Stomach (tissue), 9 donors: ENCODE results near the gene KISS1R. TPM values are rescaled to one million over a fixed set of nuclear protein-coding genes. Genes with fewer than 3 reads are reported as not detected.

Source experiments
- DNase-seq, 2 donors: peaks; one replicate each; pipeline versions ENCODE4 v3.0.0 to v3.0.0-alpha.2; 2013 to 2019
- H3K27ac ChIP-seq, 5 donors: fragments of 200-600 bp in 4 of 5; sonication (generic) in 4 of 5; one replicate each; pipeline ENCODE4 v1.5.1; 2013 to 2019; ENCODE audit warnings: mild to moderate bottlenecking in 1 of 5, moderate library complexity in 1 of 5
- H3K27me3 ChIP-seq, 3 donors: fragments of 200-600 bp; sonication (generic); one replicate each; pipeline ENCODE4 v1.5.1; 2017 to 2019; ENCODE audit warnings: mixed run types in 1 of 3
- H3K36me3 ChIP-seq, 4 donors: fragments of 200-600 bp; sonication (generic); 1 replicate in 3 of 4; 2 replicates in 1 of 4; pipeline ENCODE4 v1.5.1; 2016 to 2019
- H3K4me1 ChIP-seq, 4 donors: fragments of 200-600 bp; sonication (generic); one replicate each; pipeline ENCODE4 v1.5.1; 2016 to 2019
- H3K4me3 ChIP-seq, 4 donors: fragments of 200-600 bp; sonication (generic) in 3 of 4; one replicate each; pipeline ENCODE4 v1.5.1; 2016 to 2019; ENCODE audit warnings: mild to moderate bottlenecking in 1 of 4
- H3K9me3 ChIP-seq, 4 donors: fragments of 200-600 bp; sonication (generic); one replicate each; pipeline ENCODE4 v1.5.1; 2016 to 2019
- CTCF ChIP-seq, 7 experiments: fragments of 450-650 bp in 4 of 7; fragments of 200-600 bp in 3 of 7; sonication (generic) in 3 of 7; IDR thresholded peaks; one replicate each; pipeline ENCODE4 v1.5.1; 2016 to 2019; ENCODE audit warnings: antibody characterized with exemption in 7 of 7, control low read depth in 2 of 7, mild to moderate bottlenecking in 1 of 7
- EP300 ChIP-seq: sonication (generic); formaldehyde crosslinking; IDR thresholded peaks from one replicate; pipeline ENCODE4 v1.6.1; 2017; ENCODE audit warnings: antibody characterized with exemption
- POLR2A ChIP-seq, 4 donors: fragments of 450-650 bp; IDR thresholded peaks; one replicate each; pipeline ENCODE4 v1.6.1; 2016; ENCODE audit warnings: antibody characterized with exemption in 4 of 4, control low read depth in 2 of 4, mild to moderate bottlenecking in 1 of 4, moderate library complexity in 1 of 4
- POLR2AphosphoS5 ChIP-seq, 3 donors: sonication (generic); formaldehyde crosslinking; IDR thresholded peaks; one replicate each; pipeline ENCODE4 v1.6.1; 2016; ENCODE audit warnings: antibody characterized with exemption in 3 of 3
- WGBS, 5 donors: extraction: QIAGEN DNeasy Blood & Tissue Kit in 3 of 5; methylation state at CpG; one replicate each; pipeline versions ENCODE4 v1.1.5 to v1.1.7; 2013 to 2018; 5-methylcytosine and 5-hydroxymethylcytosine counted together
- intact Hi-C: fragments of 100-400 bp; cut with DNase I; formaldehyde crosslinking; loops from one replicate; pipeline ENCODE4 v1.15.1; 2023; ENCODE audit warnings: low total_unique reads
- polyA plus RNA-seq, 3 donors: library from polyadenylated mRNA; stranded (reverse); fragments of 200-250 nt; gene quantifications; one replicate each; pipeline ENCODE4 v1.2.3, GENCODE V29; 2013
- total RNA-seq, 5 donors: library from RNA; depleted of rRNA; stranded (reverse); fragments of >200 nt; gene quantifications; one replicate each; pipeline versions ENCODE4 v1.1.0 to v1.2.3, GENCODE V29; 2014 to 2016
- donor health status: healthy with polysubstance abuse.
- donor health status: Bipolar disorder and iron deficiency.
- donor health status: healthy.

KISS1R gene
- total and polyA plus RNA-seq, 8 donors = not detected

GRCh38 chr19:901216-902092, 15.7 kb upstream of the KISS1R start:
- DNase-seq = no peak
- Histone ChIP-seq H3K4me3 (no peak overlapping the region), H3K27me3 (no peaks in the 10 kb centered on the region), H3K36me3 (peaks cover 15 to 55% (median 49%) of the 10 kb centered on the region in 4 donors), H3K4me1 (peaks cover 0 to 32% (median 9%) of the 10 kb centered on the region in 4 donors), H3K27ac (no peak overlapping the region), H3K9me3 (no peaks in the 10 kb centered on the region)
- WGBS, 5 donors = 90 to 98% (median 96%) methylated on average over 25 to 27 of the region's 27 CpGs
- no peak for TF ChIP-seq POLR2A (IDR thresholded peaks at IDR 0.05)
- TF ChIP-seq EP300 = no peak
- TF ChIP-seq CTCF (IDR thresholded peaks at IDR 0.05) = no peak
- no peak for TF ChIP-seq POLR2AphosphoS5 (IDR thresholded peaks at IDR 0.05)
- intact Hi-C loops = no loop called here

- H3K4me1 ChIP-seq = peaks cover 0 to 34% (median 9%) of the 10 kb centered on the region in 4 donors
- no peak for DNase-seq
- no peak overlapping the region for H3K27ac ChIP-seq
- no peak overlapping the region for H3K4me3 ChIP-seq
- TF ChIP-seq POLR2AphosphoS5 (IDR thresholded peaks at IDR 0.05) = no peak
- no peak for TF ChIP-seq POLR2A (IDR thresholded peaks at IDR 0.05)
- TF ChIP-seq CTCF (IDR thresholded peaks at IDR 0.05) = no peak
- no peak for TF ChIP-seq EP300
- no peaks in the 10 kb centered on the region for H3K27me3 ChIP-seq
- WGBS, 5 donors = 86 to 100% (median 92%) methylated on average over 5 to 7 of the region's 7 CpGs
- peaks cover 15 to 49% (median 43%) of the 10 kb centered on the region in 4 donors for H3K36me3 ChIP-seq
- intact Hi-C loops = no loop called here
- no peaks in the 10 kb centered on the region for H3K9me3 ChIP-seq
These were observed 15.1 kb upstream of the KISS1R start for GRCh38 chr19:902093-902370.

- H3K4me3 ChIP-seq = peak overlapping the region in 1 of 4 donors; percentile 13
- 88 to 92% (median 89%) methylated on average over 14 of the region's 14 CpGs for WGBS, 5 donors
- no peak for DNase-seq
- no peaks in the 10 kb centered on the region for H3K27me3 ChIP-seq
- peaks cover 0 to 40% (median 9%) of the 10 kb centered on the region in 4 donors for H3K4me1 ChIP-seq
- H3K36me3 ChIP-seq = peaks cover 15 to 43% (median 37%) of the 10 kb centered on the region in 4 donors
- intact Hi-C loops = no loop called here
- TF ChIP-seq POLR2A (IDR thresholded peaks at IDR 0.05) = no peak
- no peak for TF ChIP-seq EP300
- TF ChIP-seq POLR2AphosphoS5 (IDR thresholded peaks at IDR 0.05) = no peak
- no peak for TF ChIP-seq CTCF (IDR thresholded peaks at IDR 0.05)
- H3K9me3 ChIP-seq = no peaks in the 10 kb centered on the region
- no peak overlapping the region for H3K27ac ChIP-seq
These were observed 14.5 kb upstream of the KISS1R start for GRCh38 chr19:902446-903226.

- Histone ChIP-seq H3K36me3 (peaks cover 15 to 41% (median 32%) of the 10 kb centered on the region in 4 donors), H3K4me3 (peak overlapping the region in 1 of 4 donors; percentile 13), H3K27me3 (no peaks in the 10 kb centered on the region), H3K27ac (no peak overlapping the region), H3K9me3 (no peaks in the 10 kb centered on the region), H3K4me1 (peaks cover 0 to 41% (median 9%) of the 10 kb centered on the region in 4 donors)
- WGBS, 5 donors = 65 to 72% (median 69%) methylated on average over 25 to 32 of the region's 32 CpGs
- TF ChIP-seq POLR2AphosphoS5 (IDR thresholded peaks at IDR 0.05) = no peak
- no peak for TF ChIP-seq POLR2A (IDR thresholded peaks at IDR 0.05)
- no peak for TF ChIP-seq CTCF (IDR thresholded peaks at IDR 0.05)
- TF ChIP-seq EP300 = no peak
- DNase-seq = peak in 1 of 2 donors; percentile 74
- intact Hi-C loops = no loop called here
These were observed 13.8 kb upstream of the KISS1R start for GRCh38 chr19:903266-903797.
